Fibroblast of gingiva (primary cell): Measurements from ENCODE around the gene FGF1.

Source experiments
- DNase-seq: peaks from one replicate; pipeline ENCODE4 v3.0.0-alpha.2; 2011; ENCODE audit warnings: low read depth

FGF1 gene

DNA sequence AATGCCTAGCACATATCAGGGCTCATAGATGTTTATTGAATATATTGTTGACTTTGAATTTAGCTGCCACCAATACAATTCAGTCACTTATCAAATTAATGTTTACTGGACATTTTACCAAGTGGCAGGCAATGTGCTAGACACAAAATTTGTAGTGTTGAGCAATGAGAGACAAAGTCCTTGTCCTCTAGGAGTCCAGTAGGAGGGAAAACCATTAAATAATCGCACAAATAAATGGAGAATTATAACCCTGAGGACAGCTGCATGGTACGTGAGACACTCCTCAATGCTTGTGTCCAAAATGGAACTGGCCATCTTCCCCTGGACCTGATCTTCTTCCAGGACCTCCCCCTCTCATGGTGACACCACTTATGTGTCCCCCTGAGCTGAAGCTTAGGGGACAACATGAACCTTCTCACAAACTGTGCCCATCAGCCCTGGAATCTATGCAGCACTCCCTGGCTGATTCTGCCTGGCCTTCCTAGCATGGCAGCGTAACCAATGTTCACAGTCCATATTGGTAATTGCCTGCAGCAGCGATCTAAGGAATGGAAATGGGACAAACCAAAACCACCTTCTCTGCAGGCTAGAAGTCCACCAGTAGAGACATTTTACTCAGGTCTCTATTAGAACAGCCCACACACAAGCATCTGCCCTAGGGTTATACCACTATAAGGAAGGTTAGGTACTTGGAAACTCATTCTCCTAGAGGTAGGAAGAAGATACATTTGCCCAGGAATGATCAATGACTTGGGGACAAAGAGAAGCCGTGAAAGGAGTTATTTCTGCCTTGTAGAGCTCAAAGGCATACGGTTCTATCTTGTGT lies 75.5 kb downstream of the FGF1 start:
- DNase-seq: no peak

DNA sequence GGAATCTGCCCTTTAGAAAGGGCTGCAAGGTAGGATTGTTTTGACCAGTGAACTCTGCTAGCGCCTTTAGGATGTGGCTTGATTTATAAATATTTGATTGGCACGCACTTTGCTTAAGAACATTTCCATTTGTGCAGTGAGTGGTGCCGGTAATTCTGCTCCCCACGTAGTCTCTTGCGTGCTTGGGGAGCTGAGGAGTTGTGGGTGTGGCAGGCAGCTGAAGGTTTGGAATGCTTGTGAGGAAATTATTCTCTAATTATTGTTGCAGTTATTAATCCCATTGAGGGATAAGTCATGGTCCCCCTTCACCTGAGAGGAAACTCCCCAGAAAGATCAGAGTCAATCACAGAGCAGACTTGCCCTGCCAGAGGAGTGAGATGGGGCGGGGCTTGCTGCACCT lies 76.7 kb downstream of the FGF1 start:
- DNase-seq: no peak

DNA sequence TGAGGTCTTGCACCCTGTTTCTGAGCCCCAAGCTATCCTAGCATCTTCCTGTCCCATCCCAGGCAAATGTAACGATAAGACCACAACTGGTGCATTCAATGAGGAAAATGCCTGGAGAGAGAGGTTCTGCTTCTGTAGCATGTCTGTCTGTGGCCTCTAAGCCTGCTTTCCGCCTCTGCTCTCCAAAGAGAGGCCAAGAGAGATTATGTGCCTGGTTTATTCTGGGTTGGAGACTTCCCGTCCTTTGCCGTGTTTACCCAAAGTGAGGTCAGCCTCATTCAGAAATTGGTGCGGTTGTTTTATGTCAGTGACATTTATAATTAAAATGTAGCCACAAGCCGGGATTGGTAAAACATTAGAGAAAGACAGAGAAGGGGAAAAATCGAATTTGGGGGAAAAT lies 77.8 kb downstream of the FGF1 start:
- DNase-seq: no peak

DNA sequence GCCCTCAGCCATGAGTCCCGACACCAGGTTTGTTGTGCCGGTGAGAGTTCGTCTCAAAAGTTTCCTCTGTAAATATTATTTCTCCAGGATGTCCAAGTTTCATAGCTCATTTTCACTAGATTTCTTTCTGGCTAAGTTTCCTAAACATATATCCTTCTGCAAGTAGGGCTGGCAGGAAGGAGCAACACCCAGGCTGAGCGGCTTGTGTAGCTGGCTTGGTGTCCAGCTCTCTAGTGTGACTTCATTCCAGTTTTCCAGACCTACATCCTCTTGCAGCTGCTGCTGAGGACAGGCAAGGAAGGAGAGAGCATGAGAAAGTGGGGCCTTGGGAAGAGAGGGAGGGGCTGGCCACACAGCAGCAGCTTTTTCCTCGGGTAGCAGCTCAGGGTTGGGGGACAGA lies 80.3 kb downstream of the FGF1 start:
- no peak for DNase-seq

DNA sequence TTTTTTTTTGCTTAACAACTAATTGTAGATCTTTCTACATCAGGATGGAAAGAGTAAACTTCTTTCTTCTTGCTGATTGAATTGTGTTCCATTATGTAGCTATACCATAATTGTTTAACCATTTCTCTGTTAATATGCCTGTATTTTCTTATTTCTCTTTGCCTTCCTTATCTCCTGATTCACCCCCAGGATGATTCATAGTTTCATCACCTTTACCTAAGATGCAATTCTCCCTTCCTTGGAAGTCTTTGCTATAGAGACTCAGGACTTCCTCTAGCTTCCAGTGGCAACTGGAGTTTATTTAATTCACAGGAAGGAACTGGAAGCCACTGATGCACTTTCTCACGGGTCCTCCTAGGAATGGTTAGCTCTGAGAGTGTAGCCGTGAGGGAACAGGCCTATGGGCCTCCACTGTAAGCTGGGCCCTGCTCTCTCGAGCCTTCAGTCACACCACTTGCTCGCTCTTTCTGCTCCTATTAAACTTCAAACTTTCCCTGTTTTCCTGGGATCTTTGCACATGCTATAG lies 83.1 kb downstream of the FGF1 start:
- DNase-seq: no peak

DNA sequence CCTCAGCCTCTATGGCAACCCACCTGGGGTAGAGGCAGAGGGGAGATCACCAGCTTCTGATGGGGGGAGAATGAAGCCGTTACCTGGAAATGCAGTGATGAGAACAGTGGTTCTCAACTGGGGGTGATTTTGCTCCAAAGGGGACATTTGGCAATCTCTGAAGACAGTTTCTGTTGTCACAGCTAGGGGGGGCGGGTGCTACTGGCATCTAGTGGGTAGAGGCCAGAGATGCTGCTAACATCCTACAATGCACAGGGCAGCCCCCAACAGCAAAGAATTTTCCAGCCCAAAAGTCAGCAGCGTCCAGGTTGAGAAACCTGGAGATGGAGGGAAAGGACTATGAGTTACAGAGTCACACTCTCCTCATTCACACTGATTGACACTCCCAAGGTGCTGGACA lies 84.5 kb downstream of the FGF1 start:
- no peak for DNase-seq

DNA sequence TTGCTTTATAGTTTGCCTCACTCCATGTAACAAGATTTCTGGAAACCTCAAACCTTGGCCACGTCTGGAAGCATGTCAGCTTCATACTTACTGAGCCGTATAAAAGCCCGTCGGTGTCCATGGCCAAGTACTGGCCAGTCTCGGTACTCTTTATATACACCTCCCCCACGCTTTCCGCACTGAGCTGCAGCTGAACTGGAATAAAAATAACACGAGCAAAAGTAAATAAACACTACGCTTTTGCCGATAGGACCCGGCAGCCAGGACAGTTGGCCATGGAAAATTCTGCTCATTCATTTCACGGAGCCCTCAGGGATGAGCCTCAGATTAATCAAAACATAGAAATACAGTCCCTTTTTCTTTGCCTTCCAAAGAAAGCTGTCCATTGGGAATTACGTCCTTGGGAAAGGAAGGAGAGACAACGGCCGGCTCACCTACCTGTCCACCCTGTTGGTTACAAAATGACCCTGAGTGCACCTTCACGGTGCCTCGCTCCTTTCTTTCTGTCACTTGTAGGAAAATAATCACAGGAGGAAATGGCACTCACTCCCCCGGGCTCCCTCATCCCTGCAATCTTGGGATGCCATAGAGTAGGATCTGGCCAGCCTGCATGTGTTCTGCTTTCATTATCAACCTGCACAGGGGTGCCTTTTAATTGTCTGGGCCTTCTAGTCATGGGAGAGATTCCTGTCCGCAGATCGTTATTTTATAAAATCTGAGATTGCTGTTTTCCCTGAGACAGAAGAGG lies 85.1 kb downstream of the FGF1 start:
- DNase-seq: peak; percentile 95

DNA sequence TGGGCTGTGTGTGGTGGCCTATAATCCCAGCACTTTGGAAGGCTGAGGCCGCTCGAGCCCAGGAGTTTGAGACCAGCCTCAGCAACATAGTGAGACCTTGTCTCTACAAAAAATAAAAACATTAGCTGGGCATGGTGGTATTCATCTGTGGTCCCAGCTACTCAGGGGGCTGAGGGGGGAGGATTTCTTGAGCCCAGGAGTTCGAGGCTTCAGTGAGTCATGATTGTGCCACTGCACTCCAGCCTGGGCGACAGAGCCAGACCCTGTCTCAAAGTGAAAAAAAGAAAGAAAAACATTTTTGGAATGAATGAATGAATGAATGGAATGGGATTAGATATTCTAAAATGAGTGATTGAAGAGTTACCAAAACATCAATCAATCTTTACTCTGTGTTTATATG lies 85.8 kb downstream of the FGF1 start:
- DNase-seq: no peak

DNA sequence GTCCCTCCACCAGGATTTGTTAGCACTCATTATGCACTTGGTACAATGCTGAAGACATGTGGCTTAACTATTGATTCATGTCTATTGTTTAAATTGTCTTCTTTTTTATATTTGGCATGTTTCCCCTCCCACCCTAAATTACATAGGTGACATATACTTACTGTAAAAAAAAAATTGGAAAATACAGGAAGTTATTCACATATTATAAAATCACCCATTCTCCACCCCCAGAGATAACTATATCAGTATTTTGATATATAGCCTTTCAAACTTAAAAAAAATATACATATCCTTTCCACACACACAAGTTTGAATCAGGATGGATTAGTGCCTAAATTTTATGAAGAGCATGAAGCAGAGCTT lies 87.6 kb downstream of the FGF1 start:
- DNase-seq: no peak

DNA sequence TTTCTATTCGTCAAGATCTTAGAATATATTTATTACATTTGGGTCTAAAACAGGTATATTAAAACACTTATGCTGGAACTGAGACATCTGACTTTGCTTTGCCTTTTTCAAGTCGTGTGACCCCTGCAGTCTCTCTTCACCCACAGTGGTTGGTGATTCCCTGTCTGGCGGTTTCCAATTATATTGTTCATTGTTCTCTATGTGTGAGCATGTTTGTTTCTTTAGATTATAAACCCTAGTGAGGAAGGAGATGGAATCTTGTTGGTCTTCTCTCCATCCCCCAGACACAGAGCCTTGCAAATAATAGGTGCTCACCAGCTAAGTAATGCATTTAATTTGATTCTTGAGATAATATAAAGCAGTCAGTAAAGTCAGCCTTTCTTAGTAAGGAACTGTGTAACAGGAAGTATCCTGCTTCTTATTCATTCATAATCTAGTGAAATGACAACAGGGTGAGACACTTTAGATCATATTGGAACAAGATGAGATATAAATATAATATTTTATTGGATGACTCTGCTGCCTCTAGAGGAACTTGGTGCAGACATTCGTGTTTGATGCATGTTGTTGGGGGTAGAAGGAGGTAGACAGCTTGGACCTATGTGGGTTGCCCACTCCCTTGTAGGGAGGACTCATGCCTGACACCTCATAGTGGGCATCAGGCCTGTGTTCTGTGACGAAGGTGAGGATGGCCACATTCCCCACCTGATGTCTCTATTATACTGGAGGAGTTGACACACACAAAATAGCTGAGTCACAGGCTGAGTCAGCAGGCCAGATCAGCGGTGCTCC lies 88.1 kb downstream of the FGF1 start:
- peak; percentile 66 for DNase-seq

DNA sequence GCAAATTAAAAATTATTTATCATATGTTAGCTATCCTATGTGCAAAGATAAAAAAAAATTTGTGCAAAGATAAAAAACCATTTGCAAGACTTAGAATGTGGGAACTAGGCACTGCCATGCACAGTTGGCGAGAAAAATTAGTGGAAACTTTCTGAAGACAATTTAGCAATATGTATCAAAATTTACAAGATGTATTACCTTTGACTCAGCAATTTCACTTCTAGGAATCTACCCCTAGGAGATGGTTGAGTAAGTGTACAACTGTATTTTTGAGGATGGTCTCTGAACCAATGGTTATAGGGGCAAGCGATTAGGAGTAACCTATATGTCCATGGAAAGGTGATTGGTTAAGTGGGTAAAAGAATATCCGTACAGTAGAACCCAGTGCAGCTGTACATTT lies 88.9 kb downstream of the FGF1 start:
- DNase-seq: no peak

DNA sequence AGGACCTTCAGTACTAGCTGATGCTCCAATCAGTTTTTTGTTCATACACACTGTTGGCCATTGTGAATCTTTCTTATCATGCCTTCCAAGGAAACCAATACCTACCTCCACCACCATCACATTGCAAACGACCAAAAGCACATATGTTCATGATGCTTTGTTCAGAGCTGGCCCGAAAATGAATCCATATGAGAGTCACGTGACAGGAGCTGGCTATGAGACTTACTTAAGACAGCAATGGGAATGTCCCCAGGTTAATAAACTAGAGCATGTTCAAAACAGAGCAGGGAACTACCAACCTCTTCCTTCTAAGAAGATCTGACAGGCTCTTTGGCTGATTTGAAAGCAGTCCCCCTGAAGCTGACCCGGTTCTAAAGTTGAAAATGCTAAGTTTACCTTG lies 93.5 kb downstream of the FGF1 start:
- DNase-seq: no peak

DNA sequence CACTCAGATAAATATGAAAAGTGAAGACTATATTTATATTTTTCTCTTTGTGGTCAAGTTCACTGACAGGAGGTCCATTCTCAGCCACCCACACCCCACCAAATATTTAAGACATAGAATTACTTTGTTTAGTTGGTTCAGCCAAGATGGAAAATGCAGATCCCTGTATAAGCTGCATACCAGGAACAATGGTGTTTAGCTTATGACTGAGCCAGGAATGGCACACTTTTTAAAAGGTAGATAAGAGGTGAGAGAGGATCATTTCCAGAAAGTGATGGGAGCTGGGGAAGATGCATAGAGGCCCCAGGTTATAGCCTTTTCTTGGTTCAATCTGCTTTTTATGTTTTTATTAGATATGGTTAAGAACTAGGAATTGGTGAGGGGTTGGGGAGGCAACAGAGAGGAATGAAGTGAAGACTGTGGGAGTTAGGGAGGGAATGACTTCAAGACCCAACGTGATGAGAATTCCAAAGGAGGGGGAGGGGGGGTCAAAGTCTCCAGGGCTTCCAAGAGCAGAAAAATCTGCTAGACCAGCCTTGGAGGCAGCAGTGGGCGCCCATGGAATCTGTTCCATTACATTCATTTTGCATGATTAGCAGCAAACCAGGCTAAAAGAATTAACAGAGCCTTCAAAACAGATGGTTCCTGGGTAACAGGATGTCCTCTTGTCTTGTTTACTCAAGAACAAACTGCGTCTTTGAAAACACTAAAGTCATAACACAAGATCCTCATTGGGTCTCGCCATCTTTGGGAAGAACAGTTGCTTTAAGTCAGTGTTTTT lies 95.2 kb downstream of the FGF1 start:
- DNase-seq: peak; percentile 53

DNA sequence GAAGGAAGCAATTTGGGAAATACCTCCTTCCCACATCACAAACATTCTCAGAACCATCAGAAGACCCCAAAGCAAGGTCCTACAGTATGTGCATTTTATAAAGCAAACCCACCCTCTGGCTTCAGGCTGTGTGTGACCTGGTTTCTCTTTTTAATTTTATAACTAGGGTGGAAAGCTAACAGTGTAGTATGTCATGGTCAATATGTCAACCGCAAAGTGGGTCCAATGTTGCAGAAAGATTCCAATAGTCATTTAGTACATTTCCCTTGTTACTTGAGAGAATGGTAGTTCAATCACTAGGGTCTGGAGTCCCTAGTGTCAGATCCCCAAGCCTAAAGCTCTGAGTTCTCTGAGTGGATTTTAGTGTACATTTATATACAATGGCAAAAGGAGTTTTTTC lies 96.2 kb downstream of the FGF1 start:
- DNase-seq: no peak

DNA sequence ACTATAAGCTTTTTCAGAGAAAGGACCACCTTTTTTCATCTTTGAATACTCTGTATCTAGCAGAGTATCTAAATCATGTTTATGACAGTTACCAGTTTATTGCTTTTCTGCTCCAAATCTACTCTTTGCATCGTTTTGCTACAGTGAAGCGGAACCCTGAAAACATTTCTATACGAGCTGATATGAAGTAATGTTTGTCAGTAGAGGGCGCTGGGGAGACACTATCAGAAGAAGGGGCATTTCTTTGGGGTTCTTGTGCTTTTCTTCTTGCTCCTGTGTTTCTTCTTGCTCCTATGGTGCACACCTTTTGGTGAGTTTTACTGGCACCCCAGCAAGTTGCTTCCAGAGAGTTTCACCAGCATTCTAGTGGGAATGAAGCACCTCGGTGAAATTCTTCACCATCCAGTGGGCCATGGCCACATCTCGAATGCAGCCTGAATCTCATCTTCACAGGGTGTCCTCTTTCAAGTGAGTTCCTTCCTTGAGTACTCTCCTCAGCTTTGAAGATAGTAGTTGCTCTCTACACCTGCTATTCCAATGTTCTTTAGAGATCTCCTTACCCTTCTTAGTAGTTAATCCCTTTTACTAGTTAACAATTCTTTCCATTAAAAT lies 98.4 kb downstream of the FGF1 start:
- peak; percentile 37 for DNase-seq

DNA sequence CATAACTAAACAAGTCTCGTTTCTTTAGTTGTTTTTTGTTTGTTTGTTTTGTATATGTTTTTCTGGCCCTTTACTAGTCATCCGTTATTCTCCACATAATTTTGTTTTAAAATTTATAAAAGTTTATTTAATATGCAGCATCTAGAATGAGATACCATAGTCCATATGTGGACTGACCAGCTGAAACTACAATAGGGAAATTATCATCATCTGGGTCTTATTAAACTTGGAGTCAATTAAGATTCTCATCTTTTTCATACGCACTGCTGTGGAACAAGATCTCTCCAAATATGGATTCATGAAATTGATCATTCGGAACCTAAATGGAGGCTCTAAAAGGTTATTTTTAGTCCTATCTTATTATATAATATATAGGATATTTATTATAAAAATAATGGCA lies 99.3 kb downstream of the FGF1 start:
- no peak for DNase-seq

DNA sequence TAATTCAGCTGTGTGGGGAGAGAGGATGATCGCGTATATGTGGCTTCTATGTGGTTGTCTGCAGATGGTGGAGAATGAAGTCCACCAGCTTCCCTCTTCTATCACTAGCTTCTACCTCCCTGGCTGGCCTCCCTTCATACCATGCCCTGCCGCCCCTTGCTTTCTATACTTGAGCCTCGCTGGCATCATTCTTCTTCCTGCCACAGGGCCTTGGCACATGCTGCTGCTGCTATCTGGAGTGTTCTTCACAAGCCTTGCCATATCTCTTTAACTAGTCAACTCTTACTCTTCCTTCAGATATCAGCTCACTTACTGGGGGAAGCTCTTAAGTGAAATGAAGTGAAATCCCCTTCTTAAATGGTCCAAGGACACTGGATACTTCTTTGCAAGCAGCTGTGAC lies 100.4 kb downstream of the FGF1 start:
- no peak for DNase-seq

DNA sequence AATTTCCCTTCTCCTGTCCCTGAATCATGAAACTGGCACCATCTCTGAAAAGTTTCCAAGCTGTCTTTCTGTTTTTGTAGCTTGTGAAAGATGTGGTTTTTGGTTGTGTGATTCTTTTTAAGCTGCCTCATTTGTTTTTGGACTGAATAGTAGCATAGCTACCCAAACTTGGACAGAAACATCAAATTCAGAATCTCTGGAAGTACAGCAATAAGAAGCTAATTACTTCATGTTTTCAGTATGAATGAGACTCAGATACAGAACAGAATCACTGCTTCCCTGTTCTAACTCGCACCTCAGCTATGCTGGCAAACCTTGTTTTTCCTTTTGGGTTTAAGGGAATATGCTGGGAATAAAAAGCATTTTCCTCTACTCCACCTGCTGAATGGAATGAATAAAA lies 101.0 kb downstream of the FGF1 start:
- peak; percentile 73 for DNase-seq

DNA sequence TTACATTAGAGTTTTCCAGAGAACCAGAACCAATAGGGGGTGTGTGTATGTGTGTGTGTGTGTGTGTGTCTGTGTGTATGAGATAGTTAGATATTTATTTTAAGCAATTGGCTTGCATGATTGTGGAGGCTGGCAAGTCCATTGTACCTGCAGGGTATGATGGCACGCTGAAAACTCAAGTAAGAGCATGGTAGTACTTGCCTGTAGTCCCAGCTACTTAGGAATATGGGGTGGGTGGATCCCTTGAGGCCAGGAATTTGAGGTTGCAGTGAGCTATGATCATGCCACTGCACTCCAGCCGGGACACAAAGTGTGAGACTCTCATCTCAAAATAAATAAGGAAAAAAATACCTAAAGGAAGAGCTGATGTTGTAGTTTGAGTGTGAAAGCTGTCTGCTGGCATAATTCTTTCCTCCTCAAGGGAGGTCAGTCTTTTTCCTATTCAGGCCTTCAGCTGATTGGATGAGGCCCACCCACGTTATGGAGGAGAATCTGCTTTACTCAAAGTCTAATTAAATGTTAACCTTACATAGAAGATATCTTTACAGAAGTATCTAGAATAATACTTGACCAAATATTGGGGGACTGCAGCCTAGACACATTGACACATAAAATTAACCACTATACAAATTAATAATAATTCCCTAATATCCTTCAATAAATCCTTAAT lies 107.6 kb downstream of the FGF1 start:
- DNase-seq: no peak

DNA sequence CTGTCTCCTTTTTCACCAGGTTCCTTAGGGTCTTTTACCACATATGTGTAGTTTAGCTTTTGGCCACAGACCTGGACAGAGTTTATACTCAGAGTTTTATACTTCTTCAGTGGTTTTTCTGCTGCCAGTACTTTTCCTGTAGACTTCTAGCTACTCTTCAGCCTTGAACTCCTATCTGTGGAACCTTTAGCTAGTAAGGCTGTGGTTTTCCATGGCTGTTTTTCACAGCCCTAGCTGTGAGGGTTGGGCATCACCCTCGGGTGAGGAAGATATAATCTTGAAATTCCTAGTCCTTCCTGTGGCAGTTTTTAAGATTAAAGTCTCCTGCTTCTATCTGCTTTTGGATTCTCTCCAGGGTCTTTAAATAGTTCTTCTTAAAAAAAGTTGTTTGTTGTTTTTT lies 109.1 kb downstream of the FGF1 start:
- DNase-seq: no peak

DNA sequence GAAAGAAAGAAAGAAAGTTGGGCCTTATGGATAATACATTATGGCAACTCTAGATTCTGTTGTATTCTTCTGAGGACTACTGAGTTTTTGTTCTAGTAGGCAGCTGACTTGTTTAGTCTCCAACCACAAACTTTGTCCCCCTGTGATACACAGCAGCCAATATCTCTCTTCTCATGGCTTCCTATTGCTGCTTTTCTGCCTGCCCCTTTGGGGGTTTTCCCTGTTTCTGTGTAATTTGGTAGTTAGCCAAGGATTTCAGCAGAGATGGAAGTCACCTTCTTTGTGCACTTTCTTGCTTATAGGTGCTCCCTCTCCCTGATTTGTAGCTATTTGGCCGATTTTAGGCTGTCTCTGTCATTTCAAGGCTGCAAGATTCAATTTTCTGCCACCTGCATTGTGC lies 109.6 kb downstream of the FGF1 start:
- no peak for DNase-seq
